GM19324 (cell line): ENCODE results near the gene C17orf113.
"Not testable (repeated sequence)": the region's sequence is repeated elsewhere in the genome, so short reads cannot be mapped to it uniquely, and the experiment has no call there.

Experiments used
- ATAC-seq: cut with Tn5 transposase; IDR thresholded peaks from one replicate; pipeline ENCODE4 v1.9.1; 2021; ENCODE audit warnings: mild to moderate bottlenecking, moderate library complexity; ENCODE audit not compliant: unreplicated experiment, low FRiP score

C17orf113 gene

GRCh38 chr17:42042598-42043319 lies 7.6 kb downstream of the C17orf113 start:
- no peak for ATAC-seq

GRCh38 chr17:42041619-42042018 lies 8.8 kb downstream of the C17orf113 start:
- no peak for ATAC-seq

- ATAC-seq, result no peak
These were observed 9.6 kb downstream of the C17orf113 start for GRCh38 chr17:42040818-42041217.

- no peak for ATAC-seq
These were observed 10.3 kb downstream of the C17orf113 start for GRCh38 chr17:42039794-42040763.

GRCh38 chr17:42038221-42038973 lies 12.0 kb downstream of the C17orf113 start:
- no peak for ATAC-seq

GRCh38 chr17:42034059-42034458 lies 16.3 kb downstream of the C17orf113 start:
- ATAC-seq, result no peak

- ATAC-seq, result no peak
These were observed 18.8 kb downstream of the C17orf113 start for GRCh38 chr17:42031584-42031983.

GRCh38 chr17:42028791-42029127 lies 21.6 kb downstream of the C17orf113 start:
- no peak for ATAC-seq

- ATAC-seq, result no peak
These were observed 22.2 kb downstream of the C17orf113 start for GRCh38 chr17:42027961-42028790.

GRCh38 chr17:42027590-42027889 lies 22.9 kb downstream of the C17orf113 start:
- no peak for ATAC-seq

GRCh38 chr17:42026857-42027589 lies 23.4 kb downstream of the C17orf113 start:
- ATAC-seq, result no peak

- no peak for ATAC-seq
These were observed 24.5 kb downstream of the C17orf113 start for GRCh38 chr17:42025936-42026335.

- no peak for ATAC-seq
These were observed 25.2 kb downstream of the C17orf113 start for GRCh38 chr17:42025191-42025579.

GRCh38 chr17:42023524-42024349 lies 26.7 kb downstream of the C17orf113 start:
- ATAC-seq, result no peak

- not testable (repeated sequence) for ATAC-seq
These were observed 29.6 kb downstream of the C17orf113 start for GRCh38 chr17:42020845-42021244.

- ATAC-seq, result peak; percentile 69
These were observed 30.6 kb downstream of the C17orf113 start, which contains the start of gene NKIRAS2 for GRCh38 chr17:42019509-42020404. NKIRAS2 (plus strand) TSS chr17:42020090; CDS start chr17:42021578, 1,488 bp downstream.

GRCh38 chr17:42018988-42019387 lies 31.4 kb downstream of the C17orf113 start:
- ATAC-seq, result no peak

GRCh38 chr17:42018339-42018738 lies 32.1 kb downstream of the C17orf113 start:
- no peak for ATAC-seq
